ENCODE measurements around the gene VPS41.

VPS41 gene

DNA sequence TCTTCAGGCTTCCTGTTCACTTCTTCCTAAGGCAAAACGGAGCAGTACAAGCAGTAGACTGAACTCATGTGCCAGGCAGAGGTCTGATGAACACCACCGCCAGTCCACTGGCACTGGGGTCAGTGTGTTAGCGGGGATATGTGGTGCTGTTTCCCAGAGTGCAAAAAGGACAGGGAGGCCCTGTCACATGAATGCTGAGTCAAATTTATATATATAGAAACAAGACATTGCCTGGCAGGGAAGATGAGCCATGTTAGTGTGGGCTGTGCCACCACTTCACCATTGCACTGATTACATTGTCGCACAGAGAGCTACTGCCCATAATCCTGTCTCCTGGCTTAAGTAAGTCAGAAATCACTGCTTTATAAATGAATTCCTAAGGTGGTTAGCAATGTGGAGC lies 155.6 kb downstream of the VPS41 start:
- peaks cover 32 to 34% of the 10 kb centered on the region in 2 donors for H3K36me3 ChIP-seq (ENCODE audit: control insufficient read depth in 2 of 2, insufficient read depth in 2 of 2, low read length in 2 of 2)
- no peaks in the 10 kb centered on the region for H3K27me3 ChIP-seq (ENCODE audit: control insufficient read depth in 2 of 2, insufficient read depth in 2 of 2, low read length in 2 of 2)
- H3K9me3 ChIP-seq (ENCODE audit: control insufficient read depth in 2 of 2, low read length in 2 of 2): no peaks in the 10 kb centered on the region
- H3K4me1 ChIP-seq (ENCODE audit: control insufficient read depth in 2 of 2, insufficient read depth in 2 of 2, low read length in 2 of 2): no peaks in the 10 kb centered on the region
- H3K4me3 ChIP-seq (ENCODE audit: low read length in 2 of 2): no peak overlapping the region
- H3K27ac ChIP-seq (ENCODE audit: low read depth in 2 of 2, low read length in 2 of 2): no peak overlapping the region
- H3K9ac ChIP-seq (ENCODE audit: low read depth in 1 of 2, low read length in 2 of 2): no peak overlapping the region

DNA sequence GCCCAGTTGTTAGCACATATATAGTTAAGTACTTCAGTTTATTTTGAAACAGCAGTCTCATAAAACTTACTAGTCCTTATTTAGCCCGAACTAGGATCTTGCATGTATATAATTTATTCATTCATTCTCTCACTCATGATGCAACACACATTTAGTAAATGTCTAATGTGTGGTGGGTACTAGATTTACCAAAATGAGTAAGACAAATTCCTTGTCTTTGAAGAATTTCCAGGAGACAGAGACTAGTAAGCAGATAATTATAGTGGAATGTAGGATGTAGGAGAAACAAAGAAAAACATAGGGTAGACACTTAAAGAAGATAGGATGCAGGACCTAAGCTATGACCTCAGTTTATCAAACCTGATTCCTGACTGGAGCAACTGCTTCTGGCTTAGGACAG lies 157.6 kb downstream of the VPS41 start:
- no peaks in the 10 kb centered on the region for H3K27me3 ChIP-seq (ENCODE audit: control insufficient read depth in 2 of 2, insufficient read depth in 2 of 2, low read length in 2 of 2)
- no peaks in the 10 kb centered on the region for H3K4me1 ChIP-seq (ENCODE audit: control insufficient read depth in 2 of 2, insufficient read depth in 2 of 2, low read length in 2 of 2)
- no peak overlapping the region for H3K4me3 ChIP-seq (ENCODE audit: low read length in 2 of 2)
- H3K27ac ChIP-seq (ENCODE audit: low read depth in 2 of 2, low read length in 2 of 2): no peak overlapping the region
- H3K9me3 ChIP-seq (ENCODE audit: control insufficient read depth in 2 of 2, low read length in 2 of 2): no peaks in the 10 kb centered on the region
- peaks cover 29 to 36% of the 10 kb centered on the region in 2 donors for H3K36me3 ChIP-seq (ENCODE audit: control insufficient read depth in 2 of 2, insufficient read depth in 2 of 2, low read length in 2 of 2)
- H3K9ac ChIP-seq (ENCODE audit: low read depth in 1 of 2, low read length in 2 of 2): no peak overlapping the region

GRCh38 chr7:38748056-38748610 lies 160.9 kb downstream of the VPS41 start:
- Histone ChIP-seq H3K36me3 (ENCODE audit: control insufficient read depth in 2 of 2, insufficient read depth in 2 of 2, low read length in 2 of 2) (peaks cover 36 to 37% of the 10 kb centered on the region in 2 donors), H3K27me3 (ENCODE audit: control insufficient read depth in 2 of 2, insufficient read depth in 2 of 2, low read length in 2 of 2) (no peaks in the 10 kb centered on the region), H3K4me3 (ENCODE audit: low read length in 2 of 2) (no peak overlapping the region), H3K27ac (ENCODE audit: low read depth in 2 of 2, low read length in 2 of 2) (no peak overlapping the region), H3K4me1 (ENCODE audit: control insufficient read depth in 2 of 2, insufficient read depth in 2 of 2, low read length in 2 of 2) (no peaks in the 10 kb centered on the region), H3K9me3 (ENCODE audit: control insufficient read depth in 2 of 2, low read length in 2 of 2) (no peaks in the 10 kb centered on the region), H3K9ac (ENCODE audit: low read depth in 1 of 2, low read length in 2 of 2) (no peak overlapping the region)

DNA sequence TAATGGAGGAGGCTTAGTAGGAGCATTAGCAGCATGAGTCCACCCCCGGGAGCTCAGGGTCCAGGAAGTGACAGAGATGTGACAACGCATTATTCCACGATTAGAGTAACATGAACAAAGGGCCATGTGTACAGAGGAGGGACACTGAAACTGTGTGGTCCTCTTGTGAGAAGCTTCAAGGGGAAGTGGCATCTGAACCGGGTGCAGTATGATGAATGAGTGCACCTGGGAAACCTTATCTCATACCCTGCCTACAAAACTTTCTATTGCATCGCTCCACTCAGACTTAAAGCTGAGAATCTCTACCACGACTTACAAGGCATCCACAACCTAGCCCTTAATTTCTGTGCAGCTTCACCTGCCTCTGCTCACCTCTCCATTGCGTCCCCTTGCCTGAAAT lies 162.6 kb downstream of the VPS41 start:
- peaks cover 31 to 36% of the 10 kb centered on the region in 2 donors for H3K36me3 ChIP-seq (ENCODE audit: control insufficient read depth in 2 of 2, insufficient read depth in 2 of 2, low read length in 2 of 2)
- H3K9ac ChIP-seq (ENCODE audit: low read depth in 1 of 2, low read length in 2 of 2): no peak overlapping the region
- no peaks in the 10 kb centered on the region for H3K27me3 ChIP-seq (ENCODE audit: control insufficient read depth in 2 of 2, insufficient read depth in 2 of 2, low read length in 2 of 2)
- no peaks in the 10 kb centered on the region for H3K9me3 ChIP-seq (ENCODE audit: control insufficient read depth in 2 of 2, low read length in 2 of 2)
- no peak overlapping the region for H3K4me3 ChIP-seq (ENCODE audit: low read length in 2 of 2)
- H3K4me1 ChIP-seq (ENCODE audit: control insufficient read depth in 2 of 2, insufficient read depth in 2 of 2, low read length in 2 of 2): no peaks in the 10 kb centered on the region
- H3K27ac ChIP-seq (ENCODE audit: low read depth in 2 of 2, low read length in 2 of 2): no peak overlapping the region

- H3K9ac ChIP-seq (ENCODE audit: low read depth in 1 of 2, low read length in 2 of 2): no peak overlapping the region
- no peak overlapping the region for H3K4me3 ChIP-seq (ENCODE audit: low read length in 2 of 2)
- H3K9me3 ChIP-seq (ENCODE audit: control insufficient read depth in 2 of 2, low read length in 2 of 2): no peaks in the 10 kb centered on the region
- no peak overlapping the region for H3K27ac ChIP-seq (ENCODE audit: low read depth in 2 of 2, low read length in 2 of 2)
- H3K36me3 ChIP-seq (ENCODE audit: control insufficient read depth in 2 of 2, insufficient read depth in 2 of 2, low read length in 2 of 2): peaks cover 32 to 36% of the 10 kb centered on the region in 2 donors
- H3K27me3 ChIP-seq (ENCODE audit: control insufficient read depth in 2 of 2, insufficient read depth in 2 of 2, low read length in 2 of 2): no peaks in the 10 kb centered on the region
- no peaks in the 10 kb centered on the region for H3K4me1 ChIP-seq (ENCODE audit: control insufficient read depth in 2 of 2, insufficient read depth in 2 of 2, low read length in 2 of 2)
Measured at GRCh38 chr7:38744746-38745145, 164.2 kb downstream of the VPS41 start.

DNA sequence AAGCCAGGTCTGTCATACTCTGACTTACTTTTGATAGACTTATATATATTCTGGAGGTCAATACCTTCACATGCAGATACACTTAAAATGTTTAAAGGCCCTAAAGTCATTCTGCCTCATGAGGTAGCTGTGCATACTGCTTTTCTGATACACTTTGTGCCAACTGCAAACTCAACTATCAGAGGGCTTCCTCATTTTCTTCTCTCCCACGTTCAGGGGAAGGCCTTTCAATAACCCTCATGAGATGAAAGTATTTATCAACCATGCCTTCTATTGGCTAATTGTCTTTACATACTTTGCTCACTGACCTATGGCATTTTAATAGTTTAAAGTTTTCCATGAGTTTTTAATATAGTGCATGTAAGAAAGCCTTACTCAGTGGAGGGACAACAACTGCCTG lies 165.1 kb downstream of the VPS41 start:
- Histone ChIP-seq H3K4me1 (ENCODE audit: control insufficient read depth in 2 of 2, insufficient read depth in 2 of 2, low read length in 2 of 2) (no peaks in the 10 kb centered on the region), H3K4me3 (ENCODE audit: low read length in 2 of 2) (no peak overlapping the region), H3K9ac (ENCODE audit: low read depth in 1 of 2, low read length in 2 of 2) (no peak overlapping the region), H3K9me3 (ENCODE audit: control insufficient read depth in 2 of 2, low read length in 2 of 2) (no peaks in the 10 kb centered on the region), H3K36me3 (ENCODE audit: control insufficient read depth in 2 of 2, insufficient read depth in 2 of 2, low read length in 2 of 2) (peaks cover 32 to 36% of the 10 kb centered on the region in 2 donors), H3K27ac (ENCODE audit: low read depth in 2 of 2, low read length in 2 of 2) (no peak overlapping the region), H3K27me3 (ENCODE audit: control insufficient read depth in 2 of 2, insufficient read depth in 2 of 2, low read length in 2 of 2) (no peaks in the 10 kb centered on the region)

DNA sequence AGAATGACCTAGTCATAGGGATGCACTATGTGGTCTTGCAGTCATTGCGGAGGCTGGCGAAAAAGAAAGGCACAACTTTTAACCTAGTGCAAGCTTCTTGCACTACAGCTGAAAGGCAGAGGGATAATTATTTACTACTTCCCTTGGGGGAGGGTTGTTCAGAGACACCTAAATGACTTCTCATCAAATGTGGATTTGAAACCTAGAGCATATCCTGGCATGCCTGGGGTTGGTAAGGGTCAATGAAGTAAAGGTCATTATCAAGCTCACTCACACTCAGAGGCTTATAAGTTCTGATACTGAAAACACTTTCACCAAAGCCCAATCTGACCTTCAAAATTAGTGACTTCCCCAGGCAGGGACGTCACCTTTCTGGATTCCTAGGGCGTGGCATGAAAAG lies 168.9 kb downstream of the VPS41 start:
- peaks cover 28 to 30% of the 10 kb centered on the region in 2 donors for H3K36me3 ChIP-seq (ENCODE audit: control insufficient read depth in 2 of 2, insufficient read depth in 2 of 2, low read length in 2 of 2)
- no peak overlapping the region for H3K9ac ChIP-seq (ENCODE audit: low read depth in 1 of 2, low read length in 2 of 2)
- no peaks in the 10 kb centered on the region for H3K9me3 ChIP-seq (ENCODE audit: control insufficient read depth in 2 of 2, low read length in 2 of 2)
- no peak overlapping the region for H3K27ac ChIP-seq (ENCODE audit: low read depth in 2 of 2, low read length in 2 of 2)
- H3K4me1 ChIP-seq (ENCODE audit: control insufficient read depth in 2 of 2, insufficient read depth in 2 of 2, low read length in 2 of 2): no peaks in the 10 kb centered on the region
- no peak overlapping the region for H3K4me3 ChIP-seq (ENCODE audit: low read length in 2 of 2)
- no peaks in the 10 kb centered on the region for H3K27me3 ChIP-seq (ENCODE audit: control insufficient read depth in 2 of 2, insufficient read depth in 2 of 2, low read length in 2 of 2)

DNA sequence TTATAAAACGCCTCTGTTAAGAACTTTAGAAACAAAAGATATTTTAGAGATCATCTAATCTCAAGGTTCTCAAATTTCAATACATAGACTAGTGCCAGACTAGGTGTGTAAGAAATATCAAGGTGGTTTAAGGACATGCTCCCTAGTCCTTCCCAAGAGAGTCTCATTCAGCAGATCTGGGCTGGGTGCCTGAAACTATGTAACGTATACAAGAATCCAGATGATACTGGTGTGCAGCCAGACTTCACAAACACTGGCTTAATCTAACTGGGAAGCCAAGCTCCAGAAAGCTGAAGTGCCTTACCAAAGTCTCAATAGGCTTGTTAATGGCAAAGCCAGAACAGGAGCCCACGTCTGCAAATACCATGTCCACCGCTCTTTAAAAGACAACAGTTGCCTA lies 172.9 kb downstream of the VPS41 start:
- Histone ChIP-seq H3K9me3 (ENCODE audit: control insufficient read depth in 2 of 2, low read length in 2 of 2) (no peaks in the 10 kb centered on the region), H3K9ac (ENCODE audit: low read depth in 1 of 2, low read length in 2 of 2) (no peak overlapping the region), H3K4me1 (ENCODE audit: control insufficient read depth in 2 of 2, insufficient read depth in 2 of 2, low read length in 2 of 2) (no peaks in the 10 kb centered on the region), H3K27ac (ENCODE audit: low read depth in 2 of 2, low read length in 2 of 2) (no peak overlapping the region), H3K36me3 (ENCODE audit: control insufficient read depth in 2 of 2, insufficient read depth in 2 of 2, low read length in 2 of 2) (peaks cover 7 to 11% of the 10 kb centered on the region in 2 donors), H3K4me3 (ENCODE audit: low read length in 2 of 2) (no peak overlapping the region), H3K27me3 (ENCODE audit: control insufficient read depth in 2 of 2, insufficient read depth in 2 of 2, low read length in 2 of 2) (no peaks in the 10 kb centered on the region)

DNA sequence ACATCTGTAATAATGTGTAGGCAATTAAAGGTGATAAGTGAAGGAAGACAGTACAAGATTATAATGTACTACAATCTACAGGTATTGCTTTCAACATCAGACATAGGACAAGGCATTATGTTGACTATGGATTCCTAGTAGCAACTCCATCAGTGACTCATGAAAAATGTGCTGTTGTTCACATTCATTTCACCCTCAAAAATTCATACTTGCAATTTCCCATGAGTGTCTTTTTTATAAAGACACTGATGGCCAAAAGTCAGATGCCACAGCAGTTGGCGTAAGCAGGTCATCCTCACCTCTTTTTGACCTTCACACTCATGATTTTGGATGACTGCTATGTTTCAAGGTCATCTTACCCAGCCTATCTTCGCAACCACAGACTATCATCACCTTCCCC lies 177.8 kb downstream of the VPS41 start:
- Histone ChIP-seq H3K27me3 (ENCODE audit: control insufficient read depth in 2 of 2, insufficient read depth in 2 of 2, low read length in 2 of 2) (no peaks in the 10 kb centered on the region), H3K9me3 (ENCODE audit: control insufficient read depth in 2 of 2, low read length in 2 of 2) (no peaks in the 10 kb centered on the region), H3K27ac (ENCODE audit: low read depth in 2 of 2, low read length in 2 of 2) (no peak overlapping the region), H3K36me3 (ENCODE audit: control insufficient read depth in 2 of 2, insufficient read depth in 2 of 2, low read length in 2 of 2) (peaks cover 14 to 27% of the 10 kb centered on the region in 2 donors), H3K9ac (ENCODE audit: low read depth in 1 of 2, low read length in 2 of 2) (no peak overlapping the region), H3K4me3 (ENCODE audit: low read length in 2 of 2) (no peak overlapping the region), H3K4me1 (ENCODE audit: control insufficient read depth in 2 of 2, insufficient read depth in 2 of 2, low read length in 2 of 2) (no peaks in the 10 kb centered on the region)

DNA sequence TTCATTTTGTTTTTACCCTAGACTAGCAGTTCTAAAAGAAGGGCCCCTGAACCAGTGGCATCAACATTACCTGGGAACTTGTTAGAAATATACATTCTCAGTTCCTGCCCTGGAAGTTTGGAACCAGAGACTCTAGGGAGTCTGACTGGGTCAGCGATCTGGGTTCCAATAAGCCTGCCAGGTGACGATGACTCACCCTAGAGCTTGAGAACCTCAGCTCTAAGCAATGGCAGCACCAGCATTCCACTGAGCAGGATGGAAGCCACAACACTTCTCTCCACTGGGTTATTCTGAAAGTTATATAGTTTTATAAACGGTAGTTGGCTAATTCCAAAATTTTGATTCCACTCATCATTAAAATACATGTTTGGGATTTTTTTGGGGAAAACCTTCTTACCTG lies 180.8 kb downstream of the VPS41 start:
- H3K9me3 ChIP-seq (ENCODE audit: control insufficient read depth in 2 of 2, low read length in 2 of 2): no peaks in the 10 kb centered on the region
- H3K4me1 ChIP-seq (ENCODE audit: control insufficient read depth in 2 of 2, insufficient read depth in 2 of 2, low read length in 2 of 2): no peaks in the 10 kb centered on the region
- H3K36me3 ChIP-seq (ENCODE audit: control insufficient read depth in 2 of 2, insufficient read depth in 2 of 2, low read length in 2 of 2): peaks cover 26 to 37% of the 10 kb centered on the region in 2 donors
- no peak overlapping the region for H3K27ac ChIP-seq (ENCODE audit: low read depth in 2 of 2, low read length in 2 of 2)
- no peaks in the 10 kb centered on the region for H3K27me3 ChIP-seq (ENCODE audit: control insufficient read depth in 2 of 2, insufficient read depth in 2 of 2, low read length in 2 of 2)
- no peak overlapping the region for H3K4me3 ChIP-seq (ENCODE audit: low read length in 2 of 2)
- H3K9ac ChIP-seq (ENCODE audit: low read depth in 1 of 2, low read length in 2 of 2): no peak overlapping the region

Data from mucosa of rectum (tissue), 2 donors.